Measurements from ENCODE around the gene SEPTIN5.

GRCh38 chr22:19749876-19750275 is 35.6 kb downstream of the SEPTIN5 start:
- no peak for TF ChIP-seq CTCF (IDR thresholded peaks at IDR 0.05)
- no peak for TF ChIP-seq POLR2A (IDR thresholded peaks at IDR 0.05)
